Left hindlimb (tissue), 1 donor: ENCODE measurements around the gene ZMYM3.

Experiments
- DNase-seq: peaks from one replicate; pipeline ENCODE4 v3.0.0-alpha.2; 2018

The ZMYM3 gene

DNA sequence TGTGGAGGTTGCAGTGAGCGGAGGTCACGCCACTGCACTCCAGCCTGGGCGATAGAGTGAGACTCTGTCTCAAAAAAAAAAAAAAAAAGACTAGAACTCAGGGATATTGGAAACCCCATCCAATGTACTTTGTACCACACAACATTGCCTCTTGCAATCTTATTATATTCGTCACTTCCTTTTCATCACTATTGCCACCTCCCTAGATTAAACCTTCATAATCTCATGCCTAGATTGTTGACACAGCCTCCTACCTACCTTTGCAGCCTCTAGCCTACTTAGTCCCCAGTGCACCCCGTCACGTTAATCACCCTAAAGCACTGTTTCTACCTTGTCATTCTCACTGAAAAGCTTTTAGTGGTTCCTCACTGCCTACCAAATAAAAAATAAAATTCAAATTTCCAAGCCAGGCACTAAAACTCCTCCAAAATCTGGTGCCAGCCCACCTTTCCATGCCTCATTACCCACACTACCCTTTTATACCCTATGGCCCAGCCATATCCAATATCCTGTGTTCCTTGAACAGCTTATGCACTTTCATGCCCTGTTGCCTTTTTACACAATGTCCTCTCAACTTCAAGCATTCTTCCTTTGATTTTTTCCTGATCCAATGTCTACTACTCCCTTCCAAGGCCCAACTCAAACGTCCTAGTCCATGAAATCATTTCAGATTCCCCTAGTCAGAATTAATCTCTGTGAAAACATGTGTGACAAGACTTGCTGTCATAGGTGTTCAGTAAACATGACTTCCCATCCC is 54.5 kb downstream of the ZMYM3 start:
- DNase-seq, result no peak

DNA sequence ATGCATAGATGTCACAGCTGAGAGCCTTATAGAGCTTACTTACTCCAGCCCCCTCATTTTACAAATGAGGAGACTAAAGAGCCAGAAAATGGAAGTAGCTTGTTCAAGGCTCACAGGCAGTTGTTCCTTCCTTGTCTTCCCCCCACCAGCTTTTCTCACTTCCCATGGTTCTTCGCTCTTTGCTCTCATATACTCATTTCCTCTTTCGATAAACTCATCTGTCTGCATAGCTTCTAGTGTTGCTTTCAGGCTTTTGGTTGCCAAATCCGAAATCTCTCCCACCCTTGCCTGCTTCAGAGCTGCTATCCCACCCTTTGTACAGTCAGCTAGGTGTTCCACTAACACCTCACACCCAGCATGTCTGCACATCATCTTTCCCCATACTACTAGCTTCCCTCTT is 55.9 kb downstream of the ZMYM3 start:
- no peak for DNase-seq

- DNase-seq, result no peak
These were observed 57.8 kb downstream of the ZMYM3 start for GRCh38 chrX:71195964-71196649.

GRCh38 chrX:71191248-71191647 is 62.7 kb downstream of the ZMYM3 start:
- no peak for DNase-seq
